T-helper 1 cell treated with Interleukin-12 subunit alpha and Interleukin-12 subunit beta and Interleukin-4 antibody, amounts not matched to agents 30 ng/mL and 1 ng/mL, for 36 hours (primary cell): ENCODE measurements around the gene TSHZ1. TPM values are rescaled to one million over a fixed set of nuclear protein-coding genes. Genes with fewer than 3 reads are reported as not detected.

Experiments used
- intact Hi-C: fragments of 100-400 bp; cut with micrococcal nuclease; formaldehyde crosslinking; loops from one replicate; pipeline ENCODE4 v1.15.1; 2024
- total RNA-seq: library from RNA; stranded (reverse); gene quantifications from 2 replicates; pipeline ENCODE4 v1.2.3, GENCODE V29; 2022

Gene TSHZ1
- total RNA-seq, 1 donor from 2014 or later = 15.5 TPM

DNA sequence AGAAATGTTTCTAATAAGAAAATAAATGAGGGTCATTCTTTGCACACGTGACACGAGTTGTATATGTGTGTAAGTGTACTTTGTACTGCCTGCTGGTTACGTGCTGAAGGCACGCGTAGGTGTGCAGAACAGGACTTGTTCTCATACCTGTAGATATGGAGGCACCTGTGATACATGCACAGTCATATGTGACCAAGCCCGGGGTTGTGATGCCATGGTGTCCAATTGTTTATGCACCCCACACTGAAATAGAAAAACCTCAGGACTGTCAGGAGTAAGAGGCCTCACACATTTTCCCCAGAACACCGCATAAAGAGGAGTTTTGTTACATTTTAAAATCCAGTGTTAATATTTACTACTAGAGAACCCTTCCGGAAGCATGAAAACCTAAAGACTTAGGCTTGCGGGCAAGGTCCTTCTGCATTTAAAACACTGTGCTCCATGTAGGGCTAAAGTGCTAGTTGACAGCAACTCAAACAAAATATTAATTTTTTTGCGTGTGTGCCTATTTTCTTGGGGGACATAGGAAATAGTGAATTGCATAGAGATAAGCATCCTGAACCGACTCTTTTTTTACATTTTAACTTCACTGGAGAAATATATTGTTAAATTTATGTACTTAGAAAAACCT is 9.3 kb downstream of the TSHZ1 start:
- intact Hi-C loops = loop anchor here (10.0 kb wide), 1 partner anchor 585 kb away; no protein-coding TSS in a partner anchor

DNA sequence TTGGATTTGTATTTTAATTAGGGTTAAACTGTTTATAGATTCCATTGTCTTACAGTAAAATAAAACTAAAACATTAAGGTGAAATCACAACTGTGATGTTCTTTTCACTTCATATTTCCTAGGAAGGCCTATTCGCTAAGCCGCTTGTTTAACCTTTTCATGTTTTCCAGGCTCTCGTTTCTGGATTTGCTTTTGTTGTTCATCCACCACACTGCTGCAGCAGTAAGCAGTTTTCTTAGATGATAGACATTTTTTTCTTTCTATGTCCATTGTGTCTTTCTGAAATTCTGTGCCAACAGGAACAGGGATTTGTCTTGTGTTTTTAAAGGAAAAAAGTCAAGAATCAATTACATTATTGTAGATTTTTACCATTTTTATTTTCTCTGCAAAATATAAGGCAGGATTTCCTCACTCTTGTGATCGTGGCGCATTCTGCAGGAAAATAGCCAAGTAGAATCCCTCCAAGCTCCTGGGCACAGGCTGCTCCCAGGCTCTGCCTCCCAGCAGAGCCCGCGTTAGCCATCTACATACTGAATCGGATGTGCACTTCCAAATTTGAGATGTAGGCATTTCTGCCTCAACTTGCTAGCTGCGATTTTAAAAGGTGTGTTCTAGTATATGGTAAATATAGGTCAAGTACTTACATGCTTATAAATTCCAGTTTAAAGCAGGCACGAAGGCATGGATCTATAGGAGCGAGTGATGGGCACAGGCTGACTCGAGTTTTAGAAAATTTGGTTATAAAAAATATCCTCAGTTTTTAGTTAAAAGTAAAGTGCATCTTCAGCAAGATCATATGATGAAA is 10.2 kb downstream of the TSHZ1 start:
- intact Hi-C loops = no loop called here

- intact Hi-C loops = no loop called here
Measured at GRCh38 chr18:75221397-75221796, 10.8 kb downstream of the TSHZ1 start.

- intact Hi-C loops = no loop called here
Measured at GRCh38 chr18:75221897-75222296, 11.3 kb downstream of the TSHZ1 start.

DNA sequence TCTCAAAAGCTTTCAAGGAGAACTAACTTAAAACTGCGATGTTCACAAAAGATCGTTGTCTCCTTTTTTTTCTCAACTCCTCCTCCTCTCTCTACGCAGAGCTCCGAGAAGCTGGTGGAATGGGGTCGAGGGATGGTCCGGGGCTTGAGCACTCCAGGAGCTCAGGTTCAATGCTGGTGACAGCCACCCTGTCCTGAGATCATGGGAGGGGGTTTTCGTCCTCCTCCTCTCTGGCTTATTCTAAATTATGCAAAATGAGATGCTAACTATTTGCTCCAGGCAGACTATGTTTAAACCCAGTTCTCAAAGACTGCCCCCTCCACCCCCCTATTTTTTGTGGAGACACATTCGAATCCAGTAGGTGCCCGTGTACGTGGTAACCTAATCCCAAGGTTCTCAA is 11.8 kb downstream of the TSHZ1 start:
- intact Hi-C loops = no loop called here

DNA sequence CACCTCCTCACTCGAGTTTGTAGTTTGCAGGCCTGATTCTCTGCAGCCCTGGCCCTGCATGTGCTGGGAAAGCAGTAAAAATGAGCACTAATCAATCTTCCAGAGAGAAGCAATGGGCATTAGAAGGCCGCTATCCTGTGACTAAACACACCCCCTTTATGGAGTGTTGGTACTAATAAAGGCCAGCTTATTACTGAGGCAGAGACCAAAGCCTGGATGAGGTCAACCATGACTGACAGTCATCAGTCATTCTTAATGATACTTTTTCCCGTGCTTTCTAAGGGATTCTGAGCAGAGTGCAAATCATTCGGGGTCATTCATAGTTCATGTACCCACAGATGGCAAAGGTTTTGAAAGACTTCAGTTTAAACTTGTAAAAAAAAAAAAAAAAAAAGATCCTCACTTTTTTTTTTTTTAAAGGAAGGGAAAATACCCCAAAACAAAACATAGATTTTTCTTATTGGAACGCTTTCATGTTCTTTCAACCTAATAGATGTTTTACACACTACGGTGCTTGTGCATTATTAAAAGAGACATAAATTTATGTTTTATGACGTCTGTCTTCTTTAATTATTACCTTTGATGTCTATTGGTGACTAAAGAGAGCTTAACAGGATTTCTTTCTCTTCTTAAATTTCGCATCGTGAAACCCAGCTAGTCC is 13.2 kb downstream of the TSHZ1 start:
- intact Hi-C loops = no loop called here

- intact Hi-C loops = no loop called here
Measured at GRCh38 chr18:75226286-75226955, 15.8 kb downstream of the TSHZ1 start.

GRCh38 chr18:75226956-75227316 is 16.3 kb downstream of the TSHZ1 start:
- intact Hi-C loops = no loop called here

DNA sequence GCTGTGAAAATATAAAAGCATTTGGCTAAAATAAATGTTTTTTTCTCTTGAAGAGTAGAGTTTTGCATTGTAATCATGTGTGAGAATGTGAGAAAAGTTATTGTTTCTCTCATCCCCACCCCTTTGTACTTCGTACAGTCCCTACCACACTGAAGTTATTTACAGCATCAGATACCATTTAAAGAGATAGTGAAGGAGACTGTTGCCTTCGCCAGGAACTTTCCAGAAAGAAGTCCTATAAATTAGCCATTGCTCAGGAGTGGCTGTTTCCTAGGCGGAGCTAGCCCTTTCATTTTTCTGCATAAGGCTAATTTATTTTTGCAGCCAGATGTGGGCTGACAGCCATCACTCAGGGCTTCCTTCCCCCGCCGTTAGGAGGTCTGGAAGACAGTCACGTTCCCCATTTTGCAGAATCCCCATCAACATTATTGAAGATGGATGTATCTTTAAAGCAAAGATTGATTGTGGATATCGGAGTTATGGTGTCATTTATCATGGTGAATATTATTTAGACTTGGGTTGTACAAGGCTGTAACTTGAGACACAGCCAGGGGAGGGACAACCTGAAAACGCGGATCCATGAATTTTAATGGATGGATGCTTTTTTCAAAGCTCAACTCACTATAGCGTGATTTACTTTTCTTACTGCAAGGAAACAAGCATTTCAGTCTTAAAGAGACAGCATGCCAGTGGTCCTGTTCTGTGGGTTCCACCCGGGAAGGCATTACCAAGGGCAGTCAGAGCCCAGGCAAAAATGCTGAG is 17.1 kb downstream of the TSHZ1 start:
- intact Hi-C loops = no loop called here

DNA sequence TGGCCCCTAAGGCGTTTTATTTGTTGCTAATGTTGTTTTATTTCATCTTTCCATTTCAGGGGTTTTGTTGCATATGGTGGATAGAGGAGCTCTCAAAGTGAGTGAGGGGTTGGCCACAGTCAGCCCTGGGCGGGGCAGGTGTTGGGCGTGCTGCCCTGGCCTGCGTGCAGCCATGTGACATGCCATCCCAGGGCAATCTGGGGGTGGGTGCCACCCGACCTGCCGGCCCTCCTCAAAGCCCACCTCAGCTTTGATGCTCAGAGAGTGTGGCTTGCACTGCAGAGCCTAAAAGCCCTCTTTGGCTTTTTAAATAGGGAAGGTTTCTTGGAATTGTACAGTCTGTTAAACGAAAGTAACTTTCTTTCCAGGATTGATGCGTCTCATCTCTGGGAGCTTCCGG is 18.4 kb downstream of the TSHZ1 start:
- intact Hi-C loops = no loop called here

GRCh38 chr18:75229437-75229836 is 18.8 kb downstream of the TSHZ1 start:
- intact Hi-C loops = no loop called here

GRCh38 chr18:75230163-75231052 is 19.8 kb downstream of the TSHZ1 start:
- intact Hi-C loops = no loop called here

DNA sequence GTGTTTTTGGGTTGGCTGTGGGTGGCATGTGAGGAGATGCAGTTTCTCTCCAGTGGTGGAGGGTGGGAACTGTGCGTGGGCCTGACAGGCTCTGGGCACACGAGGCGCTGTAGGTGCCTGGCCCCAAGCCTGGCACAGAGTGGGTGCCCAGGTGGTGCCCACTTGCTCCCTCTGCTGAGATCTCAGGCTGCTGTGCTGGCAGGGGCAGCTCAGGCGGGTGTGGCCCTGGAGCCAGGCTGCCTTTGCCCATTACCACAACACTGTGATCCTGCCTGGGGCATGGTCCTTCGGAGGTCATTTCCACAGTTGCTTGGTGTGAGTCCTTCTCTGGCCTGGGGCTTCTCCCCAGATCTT is 20.4 kb downstream of the TSHZ1 start:
- intact Hi-C loops = no loop called here

DNA sequence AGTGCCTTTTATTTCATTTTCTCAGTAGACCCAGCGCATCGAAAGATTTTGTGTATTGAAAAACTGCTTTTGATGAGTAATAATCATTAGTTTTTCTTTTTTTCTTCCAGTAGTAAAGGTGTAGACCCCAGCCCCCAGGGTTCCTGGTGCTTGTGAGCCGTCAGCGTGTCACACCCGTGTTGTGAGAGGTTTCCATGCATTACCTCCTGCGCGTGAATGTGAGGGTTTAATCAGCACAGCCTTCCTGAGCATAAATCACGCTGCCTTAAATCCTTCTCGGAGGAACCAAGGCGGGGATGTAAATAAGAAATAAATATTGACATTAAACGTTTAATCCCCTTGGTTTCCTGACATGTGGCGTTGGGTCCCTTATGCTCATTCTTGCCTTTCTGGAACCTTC is 24.3 kb downstream of the TSHZ1 start:
- intact Hi-C loops = no loop called here

DNA sequence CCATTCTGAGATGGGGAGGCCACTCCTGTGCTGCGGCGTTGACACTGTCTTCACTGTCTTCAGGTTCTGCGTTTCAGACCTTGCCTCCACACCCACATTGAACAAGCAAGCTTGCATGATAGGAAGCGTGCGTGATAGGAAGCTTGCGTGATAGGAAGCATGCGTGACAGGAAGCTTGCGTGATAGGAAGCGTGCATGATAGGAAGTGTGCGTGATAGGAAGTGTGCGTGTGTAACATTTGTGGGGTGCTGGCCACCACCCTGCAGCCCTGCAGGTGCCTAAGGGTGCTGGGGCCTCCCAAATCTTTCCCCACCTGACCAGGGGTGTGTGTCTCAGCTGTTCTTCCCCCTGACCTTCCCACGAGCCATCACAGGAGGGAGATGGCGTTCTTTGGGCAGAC is 25.3 kb downstream of the TSHZ1 start:
- intact Hi-C loops = no loop called here

GRCh38 chr18:75238100-75238499 is 27.5 kb downstream of the TSHZ1 start:
- intact Hi-C loops = no loop called here

GRCh38 chr18:75238786-75239185 is 28.2 kb downstream of the TSHZ1 start:
- intact Hi-C loops = no loop called here

DNA sequence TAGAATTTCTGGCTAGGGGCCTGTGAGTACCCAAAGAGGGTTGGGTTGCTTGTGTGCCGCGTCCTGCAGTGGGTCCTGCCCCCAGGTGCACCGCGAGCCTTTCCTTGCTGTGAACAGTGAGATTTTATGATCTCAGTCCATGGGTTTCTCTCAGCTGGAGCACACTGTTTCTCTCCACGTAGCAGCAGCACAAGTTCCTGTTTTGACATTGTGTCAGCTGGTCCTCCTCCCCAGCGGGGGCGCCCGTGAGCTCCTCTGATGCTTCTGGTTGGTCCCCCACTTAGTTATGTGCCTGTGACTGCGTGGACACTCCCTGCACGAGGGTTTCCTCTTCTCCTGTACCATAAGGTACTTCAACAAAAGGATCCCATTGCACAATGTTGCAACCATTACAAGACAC is 29.8 kb downstream of the TSHZ1 start:
- intact Hi-C loops = loop anchor here (10.0 kb wide), 3 partner anchors 246 to 746 kb away; partner anchors contain the start of gene CNDP2

DNA sequence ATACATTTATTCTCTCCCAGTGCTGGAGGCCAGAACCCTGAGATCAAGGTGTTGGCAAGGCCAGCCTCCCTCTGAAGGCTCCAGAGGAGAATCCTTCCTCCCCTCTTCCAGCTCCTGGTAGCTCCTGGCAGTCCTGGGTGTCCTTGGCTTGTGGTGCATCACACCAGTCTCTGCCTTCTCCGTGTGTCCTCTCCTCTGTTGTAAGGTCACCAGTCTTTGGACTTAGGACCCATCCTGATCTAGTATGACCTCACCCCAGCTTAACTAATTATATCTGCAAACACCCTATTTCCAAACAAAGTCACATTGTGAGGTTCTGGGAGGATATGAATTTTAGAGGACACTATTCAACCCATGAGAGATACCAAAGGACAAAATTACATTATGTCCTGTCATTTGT is 31.1 kb downstream of the TSHZ1 start:
- intact Hi-C loops = loop anchor here (10.0 kb wide), 3 partner anchors 247 to 747 kb away; partner anchors contain the start of gene CNDP2
